ENCODE measurements around the gene CASK. TPM values are rescaled to one million over a fixed set of nuclear protein-coding genes. Genes with fewer than 3 reads are reported as not detected.

The CASK gene
- total RNA-seq, 1 experiment from 2014 or later: 33.5 TPM

DNA sequence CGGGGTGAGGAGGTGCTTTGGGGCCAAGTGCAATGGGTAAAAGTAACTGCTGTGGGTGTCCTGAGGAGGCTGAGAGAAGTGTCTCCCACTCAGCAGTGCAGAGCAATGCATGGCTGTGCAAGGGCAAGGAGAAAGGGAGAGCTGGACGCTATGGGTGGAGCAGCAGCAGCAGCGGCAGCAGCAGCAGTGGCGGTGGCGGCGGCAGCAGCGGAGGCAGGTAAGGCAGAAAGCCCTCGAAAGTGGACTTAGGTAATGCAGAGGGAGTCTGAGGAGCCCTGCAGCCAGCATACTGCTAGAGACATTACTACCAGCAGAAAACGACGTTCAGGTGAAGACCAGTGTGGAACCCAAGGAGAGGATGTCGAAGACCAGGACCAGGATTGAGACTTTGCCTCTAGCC is 394.1 kb downstream of the CASK start:
- POLR2A ChIA-PET: no interaction called here
- no TSS peak for BruUV-seq (replicated peaks)
- Histone ChIP-seq H3K36me3 (ENCODE audit: control insufficient read depth, insufficient read depth, low read length) (no peaks in the 10 kb centered on the region), H3K27ac (ENCODE audit: low read length) (no peak overlapping the region), H3K27me3 (ENCODE audit: control insufficient read depth, insufficient read depth, low read length) (no peaks in the 10 kb centered on the region), H3K9me3 (ENCODE audit: control insufficient read depth, insufficient read depth, low read depth, low read length) (no peaks in the 10 kb centered on the region), H3K4me3 (ENCODE audit: low read depth in 2 of 2, low read length in 2 of 2) (no peak overlapping the region), H3K4me1 (ENCODE audit: control insufficient read depth, insufficient read depth, low read length) (no peaks in the 10 kb centered on the region)
- DNase-seq (ENCODE audit: low read depth, low spot score) (no peak), ATAC-seq (no peak)
- CTCF ChIA-PET: no interaction called here
- TF ChIP-seq, protein P1, sequence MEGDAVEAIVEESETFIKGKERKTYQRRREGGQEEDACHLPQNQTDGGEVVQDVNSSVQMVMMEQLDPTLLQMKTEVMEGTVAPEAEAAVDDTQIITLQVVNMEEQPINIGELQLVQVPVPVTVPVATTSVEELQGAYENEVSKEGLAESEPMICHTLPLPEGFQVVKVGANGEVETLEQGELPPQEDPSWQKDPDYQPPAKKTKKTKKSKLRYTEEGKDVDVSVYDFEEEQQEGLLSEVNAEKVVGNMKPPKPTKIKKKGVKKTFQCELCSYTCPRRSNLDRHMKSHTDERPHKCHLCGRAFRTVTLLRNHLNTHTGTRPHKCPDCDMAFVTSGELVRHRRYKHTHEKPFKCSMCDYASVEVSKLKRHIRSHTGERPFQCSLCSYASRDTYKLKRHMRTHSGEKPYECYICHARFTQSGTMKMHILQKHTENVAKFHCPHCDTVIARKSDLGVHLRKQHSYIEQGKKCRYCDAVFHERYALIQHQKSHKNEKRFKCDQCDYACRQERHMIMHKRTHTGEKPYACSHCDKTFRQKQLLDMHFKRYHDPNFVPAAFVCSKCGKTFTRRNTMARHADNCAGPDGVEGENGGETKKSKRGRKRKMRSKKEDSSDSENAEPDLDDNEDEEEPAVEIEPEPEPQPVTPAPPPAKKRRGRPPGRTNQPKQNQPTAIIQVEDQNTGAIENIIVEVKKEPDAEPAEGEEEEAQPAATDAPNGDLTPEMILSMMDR (IDR thresholded peaks at IDR 0.05): no peak
- no peak for TF ChIP-seq TCF7L2 (IDR thresholded peaks at IDR 0.05; ENCODE audit: low read depth, low read length)
- TF ChIP-seq POLR2AphosphoS5 (IDR thresholded peaks at IDR 0.05; ENCODE audit: low read depth, low read length): no peak
- TF ChIP-seq, protein P2, sequence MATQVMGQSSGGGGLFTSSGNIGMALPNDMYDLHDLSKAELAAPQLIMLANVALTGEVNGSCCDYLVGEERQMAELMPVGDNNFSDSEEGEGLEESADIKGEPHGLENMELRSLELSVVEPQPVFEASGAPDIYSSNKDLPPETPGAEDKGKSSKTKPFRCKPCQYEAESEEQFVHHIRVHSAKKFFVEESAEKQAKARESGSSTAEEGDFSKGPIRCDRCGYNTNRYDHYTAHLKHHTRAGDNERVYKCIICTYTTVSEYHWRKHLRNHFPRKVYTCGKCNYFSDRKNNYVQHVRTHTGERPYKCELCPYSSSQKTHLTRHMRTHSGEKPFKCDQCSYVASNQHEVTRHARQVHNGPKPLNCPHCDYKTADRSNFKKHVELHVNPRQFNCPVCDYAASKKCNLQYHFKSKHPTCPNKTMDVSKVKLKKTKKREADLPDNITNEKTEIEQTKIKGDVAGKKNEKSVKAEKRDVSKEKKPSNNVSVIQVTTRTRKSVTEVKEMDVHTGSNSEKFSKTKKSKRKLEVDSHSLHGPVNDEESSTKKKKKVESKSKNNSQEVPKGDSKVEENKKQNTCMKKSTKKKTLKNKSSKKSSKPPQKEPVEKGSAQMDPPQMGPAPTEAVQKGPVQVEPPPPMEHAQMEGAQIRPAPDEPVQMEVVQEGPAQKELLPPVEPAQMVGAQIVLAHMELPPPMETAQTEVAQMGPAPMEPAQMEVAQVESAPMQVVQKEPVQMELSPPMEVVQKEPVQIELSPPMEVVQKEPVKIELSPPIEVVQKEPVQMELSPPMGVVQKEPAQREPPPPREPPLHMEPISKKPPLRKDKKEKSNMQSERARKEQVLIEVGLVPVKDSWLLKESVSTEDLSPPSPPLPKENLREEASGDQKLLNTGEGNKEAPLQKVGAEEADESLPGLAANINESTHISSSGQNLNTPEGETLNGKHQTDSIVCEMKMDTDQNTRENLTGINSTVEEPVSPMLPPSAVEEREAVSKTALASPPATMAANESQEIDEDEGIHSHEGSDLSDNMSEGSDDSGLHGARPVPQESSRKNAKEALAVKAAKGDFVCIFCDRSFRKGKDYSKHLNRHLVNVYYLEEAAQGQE (IDR thresholded peaks at IDR 0.05; ENCODE audit: insufficient read depth in 1 of 2, low read depth in 2 of 2, low read length in 1 of 2): no peak
- TF ChIP-seq SIN3A (IDR thresholded peaks at IDR 0.05; ENCODE audit: borderline replicate concordance, insufficient read depth, low read depth, low read length): no peak
- intact Hi-C loops (cut with micrococcal nuclease; ENCODE audit: unreplicated experiment) (no loop called here), in situ Hi-C loops (cut with HindIII; ENCODE audit: low pct_unique_long_range_greater_than_20kb, low sequenced_read_pairs) (no loop called here)

DNA sequence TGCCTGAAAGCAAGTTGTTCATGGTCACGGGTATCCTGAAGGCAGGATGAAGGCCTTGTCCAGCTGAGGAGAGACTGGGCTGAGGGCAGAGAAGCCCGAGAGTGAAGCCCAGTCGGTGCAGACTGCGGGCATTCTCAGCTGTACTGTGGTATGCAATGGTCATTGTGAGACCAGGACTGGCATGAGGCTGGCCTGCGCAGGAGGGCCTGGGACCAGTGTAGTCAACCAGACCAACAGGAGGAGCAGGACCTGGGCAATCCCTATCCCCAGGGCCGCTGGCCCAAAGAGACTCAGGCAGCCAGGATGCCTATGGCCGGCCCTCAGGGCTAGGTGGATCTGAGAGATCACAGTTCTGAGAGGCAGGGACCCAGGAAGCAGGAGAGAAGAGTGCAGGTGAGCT is 394.6 kb downstream of the CASK start:
- no peak overlapping the region for H3K4me3 ChIP-seq (ENCODE audit: low read depth in 2 of 2, low read length in 2 of 2)
- no peaks in the 10 kb centered on the region for H3K4me1 ChIP-seq (ENCODE audit: control insufficient read depth, insufficient read depth, low read length)
- H3K27me3 ChIP-seq (ENCODE audit: control insufficient read depth, insufficient read depth, low read length): no peaks in the 10 kb centered on the region
- intact Hi-C loops (cut with micrococcal nuclease; ENCODE audit: unreplicated experiment): no loop called here
- no peak overlapping the region for H3K27ac ChIP-seq (ENCODE audit: low read length)
- no peaks in the 10 kb centered on the region for H3K9me3 ChIP-seq (ENCODE audit: control insufficient read depth, insufficient read depth, low read depth, low read length)
- DNase-seq (ENCODE audit: low read depth, low spot score) (no peak), ATAC-seq (no peak)
- H3K36me3 ChIP-seq (ENCODE audit: control insufficient read depth, insufficient read depth, low read length): no peaks in the 10 kb centered on the region
- in situ Hi-C loops (cut with HindIII; ENCODE audit: low pct_unique_long_range_greater_than_20kb, low sequenced_read_pairs): no loop called here
- no TSS peak for BruUV-seq (replicated peaks)
- CTCF ChIA-PET: no interaction called here
- POLR2A ChIA-PET: no interaction called here
- TF ChIP-seq TCF7L2 (IDR thresholded peaks at IDR 0.05; ENCODE audit: low read depth, low read length) (no peak), SIN3A (IDR thresholded peaks at IDR 0.05; ENCODE audit: borderline replicate concordance, insufficient read depth, low read depth, low read length) (no peak), POLR2AphosphoS5 (IDR thresholded peaks at IDR 0.05; ENCODE audit: low read depth, low read length) (no peak)
- TF ChIP-seq, protein P2 (IDR thresholded peaks at IDR 0.05; ENCODE audit: insufficient read depth in 1 of 2, low read depth in 2 of 2, low read length in 1 of 2): no peak
- TF ChIP-seq, protein P1 (IDR thresholded peaks at IDR 0.05): no peak

Data from Panc1 (cell line).